ENCODE results near the gene BICRAL.
"Not testable (repeated sequence)": the region's sequence is repeated elsewhere in the genome, so short reads cannot be mapped to it uniquely, and the experiment has no call there.

Gene BICRAL

DNA sequence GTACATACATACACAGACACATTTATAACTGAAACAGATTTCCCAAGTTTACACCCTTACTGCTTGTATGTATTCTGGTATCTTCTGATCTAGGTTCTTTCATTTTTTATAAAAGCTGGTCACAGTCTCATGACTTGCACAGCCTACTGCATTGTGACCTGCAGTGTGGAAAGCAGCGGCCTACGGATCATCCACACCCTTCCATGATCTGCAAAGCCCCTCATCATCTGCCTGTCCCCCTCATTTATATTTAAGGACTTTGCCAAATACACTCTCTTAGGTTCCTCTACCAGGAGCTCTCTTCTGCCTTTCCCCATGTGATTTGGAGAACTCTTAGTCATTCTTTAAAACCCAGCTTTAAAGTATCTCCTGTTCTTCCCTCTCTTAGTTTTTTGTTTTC, 12.0 kb upstream of the BICRAL start:
- Histone ChIP-seq H3K27ac (peak overlapping the region; percentile 100), H3K4me2 (peak overlapping the region; percentile 68; the same call in 1 of the 2 replicates), H2AFZ (ENCODE audit: low read depth) (peak overlapping the region; percentile 64; the same call in 1 of the 2 replicates), H3K4me3 (IDR thresholded peaks at IDR 0.05; ENCODE audit: insufficient read depth, low read depth, low read length) (no peak overlapping the region), H3K9ac (peak overlapping the region; percentile 95; the same call in 1 of the 2 replicates), H3K79me2 (ENCODE audit: insufficient read depth, low read depth) (peaks cover 24% of the 10 kb centered on the region; the same call in 1 of the 2 replicates), H4K20me1 (ENCODE audit: insufficient read depth) (no peaks in the 10 kb centered on the region), H3K4me1 (ENCODE audit: low read depth, poor library complexity, severe bottlenecking) (peaks cover 47% of the 10 kb centered on the region), H3K27me3 (ENCODE audit: insufficient read depth, low read depth) (no peaks in the 10 kb centered on the region), H3K36me3 (ENCODE audit: insufficient read depth) (no peaks in the 10 kb centered on the region)
- TF ChIP-seq, protein P1, sequence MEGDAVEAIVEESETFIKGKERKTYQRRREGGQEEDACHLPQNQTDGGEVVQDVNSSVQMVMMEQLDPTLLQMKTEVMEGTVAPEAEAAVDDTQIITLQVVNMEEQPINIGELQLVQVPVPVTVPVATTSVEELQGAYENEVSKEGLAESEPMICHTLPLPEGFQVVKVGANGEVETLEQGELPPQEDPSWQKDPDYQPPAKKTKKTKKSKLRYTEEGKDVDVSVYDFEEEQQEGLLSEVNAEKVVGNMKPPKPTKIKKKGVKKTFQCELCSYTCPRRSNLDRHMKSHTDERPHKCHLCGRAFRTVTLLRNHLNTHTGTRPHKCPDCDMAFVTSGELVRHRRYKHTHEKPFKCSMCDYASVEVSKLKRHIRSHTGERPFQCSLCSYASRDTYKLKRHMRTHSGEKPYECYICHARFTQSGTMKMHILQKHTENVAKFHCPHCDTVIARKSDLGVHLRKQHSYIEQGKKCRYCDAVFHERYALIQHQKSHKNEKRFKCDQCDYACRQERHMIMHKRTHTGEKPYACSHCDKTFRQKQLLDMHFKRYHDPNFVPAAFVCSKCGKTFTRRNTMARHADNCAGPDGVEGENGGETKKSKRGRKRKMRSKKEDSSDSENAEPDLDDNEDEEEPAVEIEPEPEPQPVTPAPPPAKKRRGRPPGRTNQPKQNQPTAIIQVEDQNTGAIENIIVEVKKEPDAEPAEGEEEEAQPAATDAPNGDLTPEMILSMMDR (conservative IDR thresholded peaks at IDR 0.05; ENCODE audit: low read depth, low read length): no peak

DNA sequence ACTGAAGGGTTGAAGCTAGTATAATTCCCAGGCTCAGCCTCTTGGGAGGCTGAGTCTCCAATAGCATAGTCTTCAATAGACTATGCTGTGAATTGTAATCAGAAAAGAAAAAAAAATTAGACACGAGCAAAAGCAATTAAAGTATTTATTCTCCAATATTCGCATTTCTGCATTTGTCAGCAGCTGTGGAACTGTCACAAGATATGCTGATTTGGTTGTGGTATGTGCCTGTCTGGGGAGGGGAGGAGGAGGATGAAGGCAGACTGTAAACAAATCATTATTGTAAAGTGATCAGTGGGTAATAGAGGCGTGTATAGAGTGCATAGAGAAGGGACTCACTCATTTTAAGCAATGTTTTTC, 10.1 kb upstream of the BICRAL start:
- Histone ChIP-seq H3K79me2 (ENCODE audit: insufficient read depth, low read depth) (peaks cover 32% of the 10 kb centered on the region), H3K4me2 (peak overlapping the region; percentile 98), H3K9ac (peak overlapping the region; percentile 95), H4K20me1 (ENCODE audit: insufficient read depth) (no peaks in the 10 kb centered on the region), H3K4me3 (IDR thresholded peaks at IDR 0.05; ENCODE audit: insufficient read depth, low read depth, low read length) (no peak overlapping the region), H2AFZ (ENCODE audit: low read depth) (peak overlapping the region; percentile 39), H3K36me3 (ENCODE audit: insufficient read depth) (no peaks in the 10 kb centered on the region), H3K4me1 (ENCODE audit: low read depth, poor library complexity, severe bottlenecking) (peaks cover 64% of the 10 kb centered on the region), H3K27ac (peak overlapping the region; percentile 100), H3K27me3 (ENCODE audit: insufficient read depth, low read depth) (no peaks in the 10 kb centered on the region)
- TF ChIP-seq, protein P1 (conservative IDR thresholded peaks at IDR 0.05; ENCODE audit: low read depth, low read length): no peak

DNA sequence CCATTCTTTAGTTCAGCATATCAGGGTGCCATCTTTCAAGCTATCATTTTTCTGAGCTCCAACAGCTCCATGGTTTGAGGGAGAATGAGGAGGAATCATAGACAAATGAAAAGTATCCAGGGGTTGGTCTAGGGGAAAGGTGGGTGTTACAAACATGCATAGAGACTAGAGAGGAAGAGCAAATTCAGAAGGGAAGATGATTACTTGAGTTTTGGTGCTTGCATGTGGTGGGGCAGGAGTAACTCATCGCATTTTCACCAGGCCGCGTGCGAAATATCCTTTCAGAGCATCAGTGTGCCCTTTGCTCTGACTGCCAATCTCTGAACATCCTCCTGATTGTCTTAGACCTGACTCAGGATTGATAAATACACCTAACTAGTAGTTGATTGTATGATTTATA, 7.7 kb upstream of the BICRAL start:
- H4K20me1 ChIP-seq (ENCODE audit: insufficient read depth): no peaks in the 10 kb centered on the region
- TF ChIP-seq, protein P1 (conservative IDR thresholded peaks at IDR 0.05; ENCODE audit: low read depth, low read length): no peak
- peaks cover 83% of the 10 kb centered on the region for H3K4me1 ChIP-seq (ENCODE audit: low read depth, poor library complexity, severe bottlenecking)
- H3K27ac ChIP-seq: peak overlapping the region; percentile 85; the same call in 1 of the 2 replicates
- H3K9ac ChIP-seq: peak overlapping the region; percentile 63; the same call in 1 of the 2 replicates
- H3K36me3 ChIP-seq (ENCODE audit: insufficient read depth): no peaks in the 10 kb centered on the region
- H3K4me3 ChIP-seq (IDR thresholded peaks at IDR 0.05; ENCODE audit: insufficient read depth, low read depth, low read length): no peak overlapping the region
- no peak overlapping the region for H2AFZ ChIP-seq (ENCODE audit: low read depth)
- no peaks in the 10 kb centered on the region for H3K27me3 ChIP-seq (ENCODE audit: insufficient read depth, low read depth)
- H3K79me2 ChIP-seq (ENCODE audit: insufficient read depth, low read depth): peaks cover 41% of the 10 kb centered on the region
- H3K4me2 ChIP-seq: peak overlapping the region; percentile 82

DNA sequence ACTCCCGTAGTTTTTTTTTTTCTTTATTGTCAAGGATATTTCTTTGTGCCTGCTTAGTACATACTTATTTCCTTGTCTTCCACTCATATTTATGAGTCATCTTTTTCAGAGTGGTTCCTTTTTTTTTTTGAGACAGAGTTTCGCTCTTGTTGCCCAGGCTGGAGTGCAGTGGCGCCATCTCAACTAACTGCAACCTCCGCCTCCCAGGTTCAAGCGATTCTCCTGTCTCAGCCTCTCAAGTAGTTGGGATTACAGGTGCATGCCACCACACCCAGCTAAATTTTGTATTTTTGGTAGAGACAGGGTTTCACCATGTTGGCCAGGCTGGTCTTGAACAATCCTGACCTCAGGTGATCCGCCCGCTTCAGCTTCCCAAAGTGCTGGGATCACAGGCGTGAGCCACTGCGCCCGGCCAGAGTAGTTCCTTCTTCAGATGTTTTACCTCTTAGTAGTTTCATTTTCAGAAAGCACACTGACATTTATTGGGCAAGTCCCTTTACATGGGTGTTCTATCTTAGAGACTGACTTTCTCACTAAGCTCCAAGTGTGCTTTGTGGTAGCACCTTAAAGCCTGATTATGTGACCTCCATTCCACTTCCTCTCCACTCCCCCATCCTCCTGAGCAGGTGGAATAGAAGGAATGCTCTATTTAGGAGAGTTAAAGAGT, 6.9 kb upstream of the BICRAL start:
- not testable (repeated sequence) for H3K27me3 ChIP-seq (ENCODE audit: insufficient read depth, low read depth); H4K20me1 ChIP-seq (ENCODE audit: insufficient read depth); H3K36me3 ChIP-seq (ENCODE audit: insufficient read depth)
- H3K4me1 ChIP-seq (ENCODE audit: low read depth, poor library complexity, severe bottlenecking): peaks cover 79% of the 10 kb centered on the region
- H3K27ac ChIP-seq: peak overlapping the region; percentile 85
- peak overlapping the region; percentile 51 for H2AFZ ChIP-seq (ENCODE audit: low read depth)
- peak overlapping the region; percentile 39 for H3K4me3 ChIP-seq (IDR thresholded peaks at IDR 0.05; ENCODE audit: insufficient read depth, low read depth, low read length)
- peak overlapping the region; percentile 82 for H3K4me2 ChIP-seq
- peaks cover 47% of the 10 kb centered on the region for H3K79me2 ChIP-seq (ENCODE audit: insufficient read depth, low read depth)
- H3K9ac ChIP-seq: peak overlapping the region; percentile 63

DNA sequence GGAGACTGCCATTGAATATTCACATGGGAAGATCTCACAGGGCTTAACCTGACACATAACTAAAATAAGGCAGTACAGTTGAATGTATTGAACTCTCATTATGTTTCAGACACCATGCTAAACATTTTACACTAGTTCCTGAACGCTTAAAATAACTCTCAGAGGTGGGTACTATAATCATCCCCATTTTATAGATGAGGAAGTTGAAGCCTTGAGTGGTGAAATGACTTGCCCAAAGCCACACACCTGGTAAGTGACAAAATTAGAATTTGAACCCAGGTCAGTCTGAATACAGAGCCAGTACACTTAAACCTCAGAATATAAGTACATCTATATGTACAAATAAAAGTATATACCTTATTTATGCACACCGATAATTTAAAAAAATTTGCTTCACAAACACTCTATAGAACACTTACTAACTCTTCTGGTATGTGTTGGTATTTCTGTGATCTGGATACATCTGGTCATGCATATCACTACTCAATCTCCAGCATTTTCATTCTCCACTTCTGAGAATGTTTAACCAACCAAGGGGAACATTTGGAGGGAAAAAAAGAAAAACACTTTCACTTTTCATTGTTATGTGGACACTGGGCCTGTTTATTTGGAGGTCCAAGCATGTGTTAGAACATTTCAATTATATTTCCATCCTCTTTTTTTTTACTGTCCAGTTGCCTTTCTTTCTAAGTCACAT, 4.6 kb upstream of the BICRAL start:
- Histone ChIP-seq H3K27ac (no peak overlapping the region), H3K4me3 (IDR thresholded peaks at IDR 0.05; ENCODE audit: insufficient read depth, low read depth, low read length) (no peak overlapping the region), H4K20me1 (ENCODE audit: insufficient read depth) (no peaks in the 10 kb centered on the region), H3K4me1 (ENCODE audit: low read depth, poor library complexity, severe bottlenecking) (peaks cover 76% of the 10 kb centered on the region), H3K79me2 (ENCODE audit: insufficient read depth, low read depth) (peaks cover 58% of the 10 kb centered on the region), H3K27me3 (ENCODE audit: insufficient read depth, low read depth) (no peaks in the 10 kb centered on the region), H2AFZ (ENCODE audit: low read depth) (no peak overlapping the region), H3K9ac (no peak overlapping the region), H3K4me2 (no peak overlapping the region), H3K36me3 (ENCODE audit: insufficient read depth) (no peaks in the 10 kb centered on the region)
- TF ChIP-seq, protein P1 (conservative IDR thresholded peaks at IDR 0.05; ENCODE audit: low read depth, low read length): no peak

Data from KMS-11 (cell line).